ENCODE measurements around the gene IRAG1.
"Not testable (repeated sequence)": the region's sequence is repeated elsewhere in the genome, so short reads cannot be mapped to it uniquely, and the experiment has no call there.

Gene IRAG1

GRCh38 chr11:10680279-10680678 lies 13.3 kb downstream of the IRAG1 start:
- H3K4me1 ChIP-seq (ENCODE audit: control insufficient read depth, insufficient read depth, low read length); H3K4me3 ChIP-seq (ENCODE audit: low read length); H3K9me3 ChIP-seq (ENCODE audit: control insufficient read depth, insufficient read depth, low read length); H3K36me3 ChIP-seq (ENCODE audit: control insufficient read depth, insufficient read depth, low read length); DNase-seq (ENCODE audit: low read depth, low spot score); H3K27ac ChIP-seq (ENCODE audit: low read length); H3K27me3 ChIP-seq (ENCODE audit: control insufficient read depth, insufficient read depth, low read length): not testable (repeated sequence)
- WGBS (ENCODE audit: insufficient coverage, insufficient read length): no CpG with 5 or more reads among the region's 1 CpG

GRCh38 chr11:10679644-10680043 lies 13.9 kb downstream of the IRAG1 start:
- Histone ChIP-seq H3K36me3 (ENCODE audit: control insufficient read depth, insufficient read depth, low read length) (no peaks in the 10 kb centered on the region), H3K9me3 (ENCODE audit: control insufficient read depth, insufficient read depth, low read length) (no peaks in the 10 kb centered on the region), H3K27me3 (ENCODE audit: control insufficient read depth, insufficient read depth, low read length) (no peaks in the 10 kb centered on the region), H3K4me1 (ENCODE audit: control insufficient read depth, insufficient read depth, low read length) (no peaks in the 10 kb centered on the region), H3K4me3 (ENCODE audit: low read length) (no peak overlapping the region), H3K27ac (ENCODE audit: low read length) (no peak overlapping the region)
- no peak for DNase-seq (ENCODE audit: low read depth, low spot score)
- no CpG with 5 or more reads among the region's 4 CpGs for WGBS (ENCODE audit: insufficient coverage, insufficient read length)

GRCh38 chr11:10678101-10678500 lies 15.5 kb downstream of the IRAG1 start:
- no peaks in the 10 kb centered on the region for H3K36me3 ChIP-seq (ENCODE audit: control insufficient read depth, insufficient read depth, low read length)
- no peaks in the 10 kb centered on the region for H3K9me3 ChIP-seq (ENCODE audit: control insufficient read depth, insufficient read depth, low read length)
- no peaks in the 10 kb centered on the region for H3K4me1 ChIP-seq (ENCODE audit: control insufficient read depth, insufficient read depth, low read length)
- DNase-seq (ENCODE audit: low read depth, low spot score): no peak
- no peak overlapping the region for H3K27ac ChIP-seq (ENCODE audit: low read length)
- no peaks in the 10 kb centered on the region for H3K27me3 ChIP-seq (ENCODE audit: control insufficient read depth, insufficient read depth, low read length)
- H3K4me3 ChIP-seq (ENCODE audit: low read length): no peak overlapping the region
- no CpG with 5 or more reads among the region's 5 CpGs for WGBS (ENCODE audit: insufficient coverage, insufficient read length)

GRCh38 chr11:10676919-10677318 lies 16.6 kb downstream of the IRAG1 start:
- H3K36me3 ChIP-seq (ENCODE audit: control insufficient read depth, insufficient read depth, low read length): no peaks in the 10 kb centered on the region
- no peaks in the 10 kb centered on the region for H3K9me3 ChIP-seq (ENCODE audit: control insufficient read depth, insufficient read depth, low read length)
- no peak overlapping the region for H3K27ac ChIP-seq (ENCODE audit: low read length)
- no peaks in the 10 kb centered on the region for H3K4me1 ChIP-seq (ENCODE audit: control insufficient read depth, insufficient read depth, low read length)
- no peak overlapping the region for H3K4me3 ChIP-seq (ENCODE audit: low read length)
- no peaks in the 10 kb centered on the region for H3K27me3 ChIP-seq (ENCODE audit: control insufficient read depth, insufficient read depth, low read length)
- WGBS (ENCODE audit: insufficient coverage, insufficient read length): no CpG with 5 or more reads among the region's 3 CpGs
- DNase-seq (ENCODE audit: low read depth, low spot score): no peak

GRCh38 chr11:10674911-10675440 lies 18.6 kb downstream of the IRAG1 start:
- no peak for DNase-seq (ENCODE audit: low read depth, low spot score)
- Histone ChIP-seq H3K27me3 (ENCODE audit: control insufficient read depth, insufficient read depth, low read length) (no peaks in the 10 kb centered on the region; the same call in 1 of the 2 replicates), H3K36me3 (ENCODE audit: control insufficient read depth, insufficient read depth, low read length) (no peaks in the 10 kb centered on the region), H3K4me3 (ENCODE audit: low read length) (no peak overlapping the region), H3K4me1 (ENCODE audit: control insufficient read depth, insufficient read depth, low read length) (no peaks in the 10 kb centered on the region), H3K27ac (ENCODE audit: low read length) (no peak overlapping the region), H3K9me3 (ENCODE audit: control insufficient read depth, insufficient read depth, low read length) (no peaks in the 10 kb centered on the region)
- WGBS (ENCODE audit: insufficient coverage, insufficient read length): no CpG with 5 or more reads among the region's 10 CpGs

- no peaks in the 10 kb centered on the region for H3K9me3 ChIP-seq (ENCODE audit: control insufficient read depth, insufficient read depth, low read length)
- H3K27ac ChIP-seq (ENCODE audit: low read length): no peak overlapping the region
- H3K36me3 ChIP-seq (ENCODE audit: control insufficient read depth, insufficient read depth, low read length): no peaks in the 10 kb centered on the region
- no peak for DNase-seq (ENCODE audit: low read depth, low spot score)
- no CpG with 5 or more reads among the region's 6 CpGs for WGBS (ENCODE audit: insufficient coverage, insufficient read length)
- H3K27me3 ChIP-seq (ENCODE audit: control insufficient read depth, insufficient read depth, low read length): no peaks in the 10 kb centered on the region; the same call in 1 of the 2 replicates
- H3K4me1 ChIP-seq (ENCODE audit: control insufficient read depth, insufficient read depth, low read length): no peaks in the 10 kb centered on the region
- no peak overlapping the region for H3K4me3 ChIP-seq (ENCODE audit: low read length)
These were observed 19.1 kb downstream of the IRAG1 start for GRCh38 chr11:10674440-10674855.

GRCh38 chr11:10673501-10674062 lies 20.0 kb downstream of the IRAG1 start:
- no peaks in the 10 kb centered on the region for H3K36me3 ChIP-seq (ENCODE audit: control insufficient read depth, insufficient read depth, low read length)
- H3K27ac ChIP-seq (ENCODE audit: low read length): no peak overlapping the region
- no peaks in the 10 kb centered on the region for H3K9me3 ChIP-seq (ENCODE audit: control insufficient read depth, insufficient read depth, low read length)
- H3K4me1 ChIP-seq (ENCODE audit: control insufficient read depth, insufficient read depth, low read length): no peaks in the 10 kb centered on the region
- H3K4me3 ChIP-seq (ENCODE audit: low read length): no peak overlapping the region
- no CpG with 5 or more reads among the region's 6 CpGs for WGBS (ENCODE audit: insufficient coverage, insufficient read length)
- DNase-seq (ENCODE audit: low read depth, low spot score): no peak
- H3K27me3 ChIP-seq (ENCODE audit: control insufficient read depth, insufficient read depth, low read length): no peaks in the 10 kb centered on the region; the same call in 1 of the 2 replicates

GRCh38 chr11:10670099-10670498 lies 23.5 kb downstream of the IRAG1 start:
- Histone ChIP-seq H3K27ac (ENCODE audit: low read length) (no peak overlapping the region), H3K36me3 (ENCODE audit: control insufficient read depth, insufficient read depth, low read length) (no peaks in the 10 kb centered on the region), H3K9me3 (ENCODE audit: control insufficient read depth, insufficient read depth, low read length) (no peaks in the 10 kb centered on the region), H3K4me3 (ENCODE audit: low read length) (no peak overlapping the region), H3K4me1 (ENCODE audit: control insufficient read depth, insufficient read depth, low read length) (no peaks in the 10 kb centered on the region), H3K27me3 (ENCODE audit: control insufficient read depth, insufficient read depth, low read length) (no peaks in the 10 kb centered on the region; the same call in 1 of the 2 replicates)
- no peak for DNase-seq (ENCODE audit: low read depth, low spot score)
- no CpG with 5 or more reads among the region's 4 CpGs for WGBS (ENCODE audit: insufficient coverage, insufficient read length)

- Histone ChIP-seq H3K36me3 (ENCODE audit: control insufficient read depth, insufficient read depth, low read length) (no peaks in the 10 kb centered on the region), H3K27me3 (ENCODE audit: control insufficient read depth, insufficient read depth, low read length) (no peaks in the 10 kb centered on the region; the same call in 1 of the 2 replicates), H3K4me1 (ENCODE audit: control insufficient read depth, insufficient read depth, low read length) (no peaks in the 10 kb centered on the region), H3K4me3 (ENCODE audit: low read length) (no peak overlapping the region), H3K9me3 (ENCODE audit: control insufficient read depth, insufficient read depth, low read length) (no peaks in the 10 kb centered on the region), H3K27ac (ENCODE audit: low read length) (no peak overlapping the region)
- no CpG with 5 or more reads among the region's 5 CpGs for WGBS (ENCODE audit: insufficient coverage, insufficient read length)
- no peak for DNase-seq (ENCODE audit: low read depth, low spot score)
These were observed 24.1 kb downstream of the IRAG1 start for GRCh38 chr11:10669258-10670033.

- Histone ChIP-seq H3K27me3 (ENCODE audit: control insufficient read depth, insufficient read depth, low read length) (no peaks in the 10 kb centered on the region; the same call in 1 of the 2 replicates), H3K27ac (ENCODE audit: low read length) (no peak overlapping the region), H3K4me1 (ENCODE audit: control insufficient read depth, insufficient read depth, low read length) (no peaks in the 10 kb centered on the region), H3K4me3 (ENCODE audit: low read length) (no peak overlapping the region), H3K9me3 (ENCODE audit: control insufficient read depth, insufficient read depth, low read length) (no peaks in the 10 kb centered on the region), H3K36me3 (ENCODE audit: control insufficient read depth, insufficient read depth, low read length) (no peaks in the 10 kb centered on the region)
- DNase-seq (ENCODE audit: low read depth, low spot score): no peak
- WGBS (ENCODE audit: insufficient coverage, insufficient read length): no CpG with 5 or more reads among the region's 2 CpGs
These were observed 26.1 kb downstream of the IRAG1 start for GRCh38 chr11:10667521-10667885.
